ENCODE measurements around the gene MUC2. TPM values are rescaled to one million over a fixed set of nuclear protein-coding genes. Genes with fewer than 3 reads are reported as not detected.

Gene MUC2
- total RNA-seq, 1 experiment from 2014 or later = 0.26 TPM

- ChIA-PET POLR2A (ENCODE audit: unreplicated experiment) (interaction anchor here (0.5 to 1.6 kb wide), 2 partner anchors 19 to 69 kb away, joined by 3 to 18 read pairs; no protein-coding TSS in a partner anchor), CTCF (interaction anchor here (0.6 kb wide), 1 partner anchor 19 kb away, joined by 3 read pairs; no protein-coding TSS in a partner anchor)
- H3K9me3 ChIP-seq (ENCODE audit: low read length) = no peaks in the 10 kb centered on the region
- peaks cover 28% of the 10 kb centered on the region for H3K4me1 ChIP-seq (ENCODE audit: insufficient read depth, low read length)
- H3K27ac ChIP-seq (ENCODE audit: low read length) = peak overlapping the region; percentile 99
- no peaks in the 10 kb centered on the region for H3K36me3 ChIP-seq (ENCODE audit: low read depth, low read length)
- H3K4me2 ChIP-seq (ENCODE audit: low read length) = peak overlapping the region; percentile 65
- peak overlapping the region; percentile 98 for H3K9ac ChIP-seq (ENCODE audit: low read length)
- no peaks in the 10 kb centered on the region for H3F3A ChIP-seq (ENCODE audit: low read length, unreplicated experiment)
- no TSS peak for BruUV-seq (replicated peaks)
- no peaks in the 10 kb centered on the region for H3K9me2 ChIP-seq (replicated peaks; ENCODE audit: low read length)
- intact Hi-C loops (cut with micrococcal nuclease) = loop anchor here (1.0 kb wide), 2 partner anchors 19 to 46 kb away; no protein-coding TSS in a partner anchor
- no peaks in the 10 kb centered on the region for H3K27me3 ChIP-seq (ENCODE audit: low read length)
- ATAC-seq (peak; percentile 61), DNase-seq (peak; percentile 76)
- no peak for TF ChIP-seq EZH2 (IDR thresholded peaks at IDR 0.05; ENCODE audit: low read length, unreplicated experiment)
- TF ChIP-seq EZH2phosphoT487 (IDR thresholded peaks at IDR 0.05; ENCODE audit: borderline replicate concordance, low read length) = no peak
- TF ChIP-seq CTCF (conservative IDR thresholded peaks at IDR 0.05; ENCODE audit: low read depth, low read length) = no peak
- H3K79me2 ChIP-seq (ENCODE audit: low read length) = no peaks in the 10 kb centered on the region
- H4K20me1 ChIP-seq (ENCODE audit: low read length) = no peaks in the 10 kb centered on the region
- H2AFZ ChIP-seq (ENCODE audit: low read length) = no peak overlapping the region
- no peak overlapping the region for H3K4me3 ChIP-seq (ENCODE audit: low read length)
These were observed 1.4 kb upstream of the MUC2 start for GRCh38 chr11:1073261-1073724.

DNA sequence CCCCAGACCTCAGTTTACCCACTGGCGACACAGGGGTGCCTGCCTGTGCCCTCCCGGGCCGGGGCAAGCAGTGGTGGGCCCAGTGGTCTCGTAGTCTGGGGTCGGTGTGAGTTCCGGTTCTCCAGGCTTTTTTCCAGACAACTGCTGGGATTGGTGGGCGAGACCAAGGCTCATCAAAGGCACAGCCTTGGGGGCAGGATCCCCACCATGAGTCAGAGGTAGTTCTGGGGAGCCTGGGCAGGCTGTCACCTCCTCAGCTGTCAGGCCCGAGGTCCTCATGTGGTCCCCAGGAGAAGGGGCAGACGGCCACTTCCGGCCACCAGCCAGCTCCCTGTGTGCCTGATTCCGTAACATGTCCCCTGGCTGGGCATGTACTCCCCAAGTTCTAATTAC, 827 bp upstream of the MUC2 start:
- Histone ChIP-seq H2AFZ (ENCODE audit: low read length) (no peak overlapping the region), H4K20me1 (ENCODE audit: low read length) (no peaks in the 10 kb centered on the region), H3K4me2 (ENCODE audit: low read length) (peak overlapping the region; percentile 6; the same call in 1 of the 2 replicates), H3F3A (ENCODE audit: low read length, unreplicated experiment) (no peaks in the 10 kb centered on the region), H3K27me3 (ENCODE audit: low read length) (no peaks in the 10 kb centered on the region), H3K79me2 (ENCODE audit: low read length) (no peaks in the 10 kb centered on the region), H3K9me2 (replicated peaks; ENCODE audit: low read length) (no peaks in the 10 kb centered on the region), H3K4me1 (ENCODE audit: insufficient read depth, low read length) (peaks cover 28% of the 10 kb centered on the region), H3K9me3 (ENCODE audit: low read length) (no peaks in the 10 kb centered on the region), H3K4me3 (ENCODE audit: low read length) (no peak overlapping the region), H3K36me3 (ENCODE audit: low read depth, low read length) (no peaks in the 10 kb centered on the region), H3K9ac (ENCODE audit: low read length) (peak overlapping the region; percentile 98), H3K27ac (ENCODE audit: low read length) (peak overlapping the region; percentile 99)
- no peak for ATAC-seq
- no peak for DNase-seq
- BruUV-seq (replicated peaks) = no TSS peak
- intact Hi-C loops (cut with micrococcal nuclease) = loop anchor here (1.0 kb wide), 2 partner anchors 20 to 45 kb away; no protein-coding TSS in a partner anchor
- ChIA-PET CTCF (no interaction called here), POLR2A (ENCODE audit: unreplicated experiment) (interaction anchor here (0.5 to 1.6 kb wide), 2 partner anchors 19 to 68 kb away, joined by 3 to 18 read pairs; no protein-coding TSS in a partner anchor)
- TF ChIP-seq EZH2phosphoT487 (IDR thresholded peaks at IDR 0.05; ENCODE audit: borderline replicate concordance, low read length) (no peak), CTCF (conservative IDR thresholded peaks at IDR 0.05; ENCODE audit: low read depth, low read length) (no peak), EZH2 (IDR thresholded peaks at IDR 0.05; ENCODE audit: low read length, unreplicated experiment) (no peak)

DNA sequence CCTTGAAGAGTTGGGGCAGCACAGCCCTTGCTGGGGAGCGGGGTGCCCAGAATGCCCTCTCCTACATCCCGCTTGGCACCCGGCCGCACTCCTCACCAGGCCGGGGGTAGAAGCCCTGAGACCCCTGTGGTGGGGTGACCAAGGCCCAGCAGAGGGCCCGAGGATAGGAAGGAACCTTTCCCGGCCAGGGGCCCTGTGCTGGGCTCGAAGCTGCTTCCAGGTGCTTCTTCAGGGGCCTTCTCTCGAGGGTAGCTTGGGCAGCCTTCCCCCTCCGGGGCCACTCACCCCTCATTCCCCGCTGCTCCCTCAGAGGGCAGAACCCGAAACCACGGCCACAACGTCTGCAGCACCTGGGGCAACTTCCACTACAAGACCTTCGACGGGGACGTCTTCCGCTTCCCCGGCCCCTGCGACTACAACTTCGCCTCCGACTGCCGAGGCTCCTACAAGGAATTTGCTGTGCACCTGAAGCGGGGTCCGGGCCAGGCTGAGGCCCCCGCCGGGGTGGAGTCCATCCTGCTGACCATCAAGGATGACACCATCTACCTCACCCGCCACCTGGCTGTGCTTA, 752 bp downstream of the MUC2 start:
- ChIA-PET CTCF (no interaction called here), POLR2A (ENCODE audit: unreplicated experiment) (no interaction called here)
- Histone ChIP-seq H3K27me3 (ENCODE audit: low read length) (no peaks in the 10 kb centered on the region), H3K9ac (ENCODE audit: low read length) (no peak overlapping the region), H3K4me1 (ENCODE audit: insufficient read depth, low read length) (peaks cover 28% of the 10 kb centered on the region), H3K9me3 (ENCODE audit: low read length) (no peaks in the 10 kb centered on the region), H3K9me2 (replicated peaks; ENCODE audit: low read length) (no peaks in the 10 kb centered on the region), H4K20me1 (ENCODE audit: low read length) (no peaks in the 10 kb centered on the region), H3K4me3 (ENCODE audit: low read length) (no peak overlapping the region), H3K27ac (ENCODE audit: low read length) (no peak overlapping the region), H3K36me3 (ENCODE audit: low read depth, low read length) (no peaks in the 10 kb centered on the region), H3K4me2 (ENCODE audit: low read length) (no peak overlapping the region), H3F3A (ENCODE audit: low read length, unreplicated experiment) (no peaks in the 10 kb centered on the region), H2AFZ (ENCODE audit: low read length) (no peak overlapping the region), H3K79me2 (ENCODE audit: low read length) (no peaks in the 10 kb centered on the region)
- DNase-seq (no peak), ATAC-seq (no peak)
- intact Hi-C loops (cut with micrococcal nuclease) = no loop called here
- no TSS peak for BruUV-seq (replicated peaks)
- no peak for TF ChIP-seq EZH2phosphoT487 (IDR thresholded peaks at IDR 0.05; ENCODE audit: borderline replicate concordance, low read length)

All from PC-3 (cell line).